A673 (cell line): ENCODE measurements around the gene FAM72C. TPM values are rescaled to one million over a fixed set of nuclear protein-coding genes. Genes with fewer than 3 reads are reported as not detected.
"Not testable (repeated sequence)": the region's sequence is repeated elsewhere in the genome, so short reads cannot be mapped to it uniquely, and the experiment has no call there.

Experiments used
- BruUV-seq: library from RNA; stranded (reverse); fragments of 400-500 nt; replicated peaks from 2 replicates; lab custom pipeline; 2021; lab: Mats Ljungman, UMichigan
- CTCF ChIA-PET: fragments of 300-600 bp; sonication (Branson Sonifier 250); formaldehyde crosslinking; loops from one replicate; lab custom pipeline; 2022; ENCODE audit warnings: antibody characterized with exemption; lab: Charles Lee
- POLR2A ChIA-PET: fragments of 300-600 bp; sonication (Branson Sonifier 250); formaldehyde crosslinking; loops from one replicate; lab custom pipeline; 2022; ENCODE audit warnings: antibody characterized with exemption; ENCODE audit not compliant: low non-redundant PET; lab: Charles Lee
- DNase-seq: peaks from one replicate; pipeline ENCODE4 v3.0.0-alpha.2; 2015; ENCODE audit warnings: low spot score
- H3K27ac ChIP-seq: fragments of 200-600 bp; sonication (generic); 2 replicates; pipeline ENCODE4 v1.5.1; 2016; ENCODE audit warnings: mixed run types, low read depth, mild to moderate bottlenecking, mixed read lengths, antibody characterized with exemption, low read length; ENCODE audit not compliant: poor library complexity, severe bottlenecking
- H3K27me3 ChIP-seq: fragments of 200-600 bp; sonication (generic); replicated peaks from 2 replicates; pipeline ENCODE4 v1.6.1; 2017; ENCODE audit warnings: mixed run types, low read depth, mild to moderate bottlenecking, mixed read lengths, antibody characterized with exemption, low read length; ENCODE audit not compliant: insufficient read depth, poor library complexity
- H3K36me3 ChIP-seq: fragments of 200-600 bp; sonication (generic); 2 replicates; pipeline ENCODE4 v1.6.1; 2016; ENCODE audit warnings: mixed run types, mild to moderate bottlenecking, mixed read lengths, antibody characterized with exemption, low read length; ENCODE audit not compliant: insufficient read depth, poor library complexity, severe bottlenecking
- H3K4me1 ChIP-seq: fragments of 200-600 bp; sonication (generic); 2 replicates; pipeline ENCODE4 v1.6.1; 2017; ENCODE audit warnings: mixed run types, mild to moderate bottlenecking, mixed read lengths, antibody characterized with exemption, low read length; ENCODE audit not compliant: insufficient read depth, poor library complexity, severe bottlenecking
- H3K4me3 ChIP-seq: fragments of 200-600 bp; sonication (generic); 2 replicates; pipeline ENCODE4 v1.5.1; 2016; ENCODE audit warnings: low read depth, mixed run types, mild to moderate bottlenecking, mixed read lengths, low read length; ENCODE audit not compliant: poor library complexity, severe bottlenecking
- H3K9me3 ChIP-seq: fragments of 200-600 bp; sonication (generic); 2 replicates; pipeline ENCODE4 v1.6.1; 2016; ENCODE audit warnings: mixed run types, low read depth, mild to moderate bottlenecking, mixed read lengths, antibody characterized with exemption, low read length; ENCODE audit not compliant: poor library complexity, severe bottlenecking
- intact Hi-C: fragments of 100-400 bp; cut with micrococcal nuclease; formaldehyde crosslinking; loops from one replicate; pipeline ENCODE4 v1.10.0; 2022; ENCODE audit not compliant: unreplicated experiment
- total RNA-seq: library from RNA; stranded (reverse); gene quantifications from 2 replicates; pipeline ENCODE4 v1.2.3, GENCODE V29; 2021

The FAM72C gene
- total RNA-seq, 1 experiment from 2014 or later: 15.6 TPM

- intact Hi-C loops, H3K4me3 ChIP-seq, H3K9me3 ChIP-seq, CTCF ChIA-PET, H3K4me1 ChIP-seq, H3K36me3 ChIP-seq, BruUV-seq, H3K27ac ChIP-seq, H3K27me3 ChIP-seq, POLR2A ChIA-PET, DNase-seq: not testable (repeated sequence)
Measured at GRCh38 chr1:143993301-143993907, 21.6 kb upstream of the FAM72C start.

- H3K9me3 ChIP-seq, BruUV-seq, H3K36me3 ChIP-seq, CTCF ChIA-PET, H3K4me1 ChIP-seq, DNase-seq, POLR2A ChIA-PET, H3K27me3 ChIP-seq, H3K27ac ChIP-seq, H3K4me3 ChIP-seq, intact Hi-C loops: not testable (repeated sequence)
Measured at GRCh38 chr1:143990699-143991098, 18.9 kb upstream of the FAM72C start.

GRCh38 chr1:143989719-143990118 is 17.9 kb upstream of the FAM72C start:
- H3K27me3 ChIP-seq, H3K36me3 ChIP-seq, CTCF ChIA-PET, intact Hi-C loops, H3K4me3 ChIP-seq, DNase-seq, BruUV-seq, H3K27ac ChIP-seq, POLR2A ChIA-PET, H3K4me1 ChIP-seq, H3K9me3 ChIP-seq: not testable (repeated sequence)

- not testable (repeated sequence) for BruUV-seq
Measured at GRCh38 chr1:143989427-143989712, 17.6 kb upstream of the FAM72C start.

GRCh38 chr1:143988602-143989426 is 17.0 kb upstream of the FAM72C start:
- H3K4me3 ChIP-seq, H3K9me3 ChIP-seq, POLR2A ChIA-PET, H3K27me3 ChIP-seq, BruUV-seq, H3K36me3 ChIP-seq, intact Hi-C loops, CTCF ChIA-PET, H3K4me1 ChIP-seq, DNase-seq, H3K27ac ChIP-seq: not testable (repeated sequence)

More at GRCh38 chr1:143989427-143989712, 17.6 kb upstream of the FAM72C start:
- CTCF ChIA-PET, H3K36me3 ChIP-seq, H3K4me3 ChIP-seq, H3K9me3 ChIP-seq, H3K27ac ChIP-seq, H3K4me1 ChIP-seq, POLR2A ChIA-PET, DNase-seq, intact Hi-C loops, H3K27me3 ChIP-seq: not testable (repeated sequence)

GRCh38 chr1:143987868-143988267 is 16.1 kb upstream of the FAM72C start:
- intact Hi-C loops, H3K4me1 ChIP-seq, H3K4me3 ChIP-seq, H3K27me3 ChIP-seq, H3K27ac ChIP-seq, H3K36me3 ChIP-seq, POLR2A ChIA-PET, DNase-seq, CTCF ChIA-PET, H3K9me3 ChIP-seq, BruUV-seq: not testable (repeated sequence)

GRCh38 chr1:143984721-143985473 is 13.1 kb upstream of the FAM72C start:
- H3K27me3 ChIP-seq, H3K9me3 ChIP-seq, POLR2A ChIA-PET, CTCF ChIA-PET, intact Hi-C loops, BruUV-seq, H3K4me1 ChIP-seq, H3K27ac ChIP-seq, H3K4me3 ChIP-seq, DNase-seq, H3K36me3 ChIP-seq: not testable (repeated sequence)
